SK-N-MC (cell line): ENCODE results near the gene ANO6.

Experiments
- EZH2 ChIP-seq: fragments of 200-600 bp; sonication (generic); IDR thresholded peaks from one replicate; pipeline ENCODE4 v1.6.1; 2017; ENCODE audit warnings: antibody characterized with exemption
- FOXP2 ChIP-seq: optimal IDR thresholded peaks from 2 replicates; pipeline ENCODE3; 2011; ENCODE audit warnings: mild to moderate bottlenecking, moderate library complexity; ENCODE audit not compliant: insufficient read depth; ENCODE audit errors: extremely low read length, control extremely low read depth
- POLR2AphosphoS5 ChIP-seq: IDR thresholded peaks from 2 replicates; pipeline ENCODE4 v1.6.1; 2012; ENCODE audit warnings: mild to moderate bottlenecking, low read depth, low read length, borderline replicate concordance

DNA sequence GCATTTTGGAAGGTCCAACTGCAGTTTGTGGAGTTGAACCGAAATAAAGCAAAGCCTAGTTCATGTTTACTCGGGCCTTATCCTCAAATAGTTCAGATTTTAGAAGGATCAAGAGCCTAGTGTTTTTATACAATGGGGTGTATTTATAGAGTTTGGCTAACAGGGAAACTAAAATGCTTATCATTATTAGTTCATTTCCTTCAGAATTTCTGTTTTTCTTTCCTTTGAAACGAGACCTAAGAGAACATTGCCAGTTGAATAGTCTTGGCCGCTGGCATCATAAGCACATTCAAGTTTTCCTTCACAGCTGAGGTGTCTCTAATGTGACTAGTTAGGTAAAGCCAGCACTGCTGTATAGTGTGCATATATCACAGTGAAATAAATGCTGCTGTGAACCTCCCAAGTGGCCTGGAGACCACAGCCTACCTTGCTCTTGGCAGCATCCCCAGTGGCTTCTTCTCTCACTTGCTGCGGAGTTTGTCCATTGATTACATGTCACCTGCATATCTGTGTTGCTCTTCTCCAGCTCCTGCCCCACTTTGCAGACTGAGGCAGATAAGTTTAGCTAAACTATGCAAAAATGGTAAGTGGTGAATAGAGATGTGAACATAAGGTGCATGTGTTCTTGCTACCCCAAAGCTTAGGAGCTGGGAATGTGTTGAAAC is 88.8 kb downstream of the ANO6 start:
- TF ChIP-seq POLR2AphosphoS5 (no peak), EZH2 (no peak), FOXP2 (no peak)
